Measurements from ENCODE around the gene LSM4.
"Not testable (repeated sequence)": the region's sequence is repeated elsewhere in the genome, so short reads cannot be mapped to it uniquely, and the experiment has no call there.

The LSM4 gene

DNA sequence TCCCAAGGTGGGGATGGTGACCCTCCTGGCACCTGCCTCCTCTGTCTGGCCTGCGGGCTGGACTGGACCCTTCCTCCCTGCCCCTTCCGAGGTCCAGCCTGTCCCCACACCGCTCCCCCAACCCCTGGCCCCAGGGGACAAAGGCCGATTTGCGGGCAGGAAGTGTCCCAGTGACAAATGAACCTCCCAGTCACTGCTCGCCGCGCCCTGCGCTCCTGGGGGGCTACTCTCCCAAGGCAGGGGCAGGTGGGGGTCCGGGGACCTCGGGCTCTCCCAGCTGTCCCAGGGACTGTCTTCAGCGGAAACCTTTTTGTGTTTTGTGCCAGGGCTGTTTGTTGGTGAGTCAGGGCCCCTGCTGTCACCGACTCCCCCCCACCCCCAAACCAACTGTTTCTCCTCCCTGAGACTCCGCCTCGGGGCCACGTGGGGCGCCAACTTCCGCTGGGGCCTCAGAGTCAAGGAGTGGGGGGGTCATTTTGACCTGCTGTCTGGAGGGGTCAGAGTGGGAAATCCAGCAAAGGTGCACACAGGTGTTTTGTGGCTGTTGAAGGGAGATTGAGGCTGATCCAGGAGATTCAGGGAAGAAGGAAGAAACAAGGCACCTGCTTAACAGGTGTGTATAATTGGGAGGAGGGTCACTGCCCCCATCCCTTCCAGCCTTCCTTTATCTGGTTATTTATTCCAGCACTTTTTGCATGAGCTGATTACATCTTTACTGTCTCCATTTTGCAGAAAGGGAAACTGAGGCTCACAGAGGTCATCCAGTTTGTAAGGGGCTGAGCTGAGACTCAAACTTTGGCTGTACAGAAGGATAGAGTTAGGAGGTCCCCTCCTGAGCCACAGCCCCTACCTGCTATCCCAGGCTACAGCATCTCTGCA, 18.4 kb upstream of the LSM4 start:
- peak; percentile 25 for DNase-seq

DNA sequence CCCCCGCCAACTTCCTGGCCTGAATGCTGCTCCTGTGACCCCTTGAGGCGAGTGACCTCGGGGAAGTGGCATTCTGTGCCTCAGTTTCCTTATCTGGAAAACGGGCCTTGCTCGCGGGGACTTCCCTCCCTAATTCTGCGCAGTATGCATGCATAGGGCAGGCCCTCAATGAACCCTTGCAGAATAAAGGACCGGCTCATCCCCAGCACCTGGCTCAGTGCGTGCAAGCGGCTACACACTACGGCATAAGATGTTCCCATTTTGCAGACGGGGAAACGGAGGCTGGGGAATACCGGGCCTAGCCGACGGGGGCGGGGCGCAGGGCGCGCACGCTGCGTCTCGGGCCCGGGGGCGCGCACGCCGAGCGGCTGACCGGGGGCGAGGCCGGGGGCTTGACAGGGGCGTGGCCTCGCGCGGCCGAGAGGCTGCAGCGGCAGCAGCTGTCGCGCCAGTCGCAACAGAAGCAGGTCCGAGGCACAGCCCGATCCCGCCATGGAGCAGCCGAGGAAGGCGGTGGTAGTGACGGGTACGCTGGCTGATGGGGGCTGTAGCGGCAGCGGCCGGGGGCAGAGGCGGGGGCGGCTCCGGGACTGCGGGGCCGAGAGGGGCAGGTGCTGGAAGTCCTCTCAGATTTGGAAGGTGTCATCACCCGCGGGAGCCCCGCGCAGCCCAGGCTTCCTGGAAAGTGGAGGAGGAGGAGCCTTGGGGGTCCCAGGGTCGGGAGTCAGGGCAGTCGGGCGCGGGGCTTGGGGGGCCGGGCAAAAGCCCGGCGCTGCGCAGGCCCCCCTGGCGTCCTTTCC, 17.5 kb upstream of the LSM4 start, which contains the start of gene PGPEP1:
Gene PGPEP1, plus strand, starts transcription at position 409 of the 800 bp plus-strand sequence. Its CDS starts 84 bp downstream, at position 493.
- peak; percentile 48 for DNase-seq

- DNase-seq: no peak
These were observed 16.8 kb upstream of the LSM4 start for GRCh38 chr19:18339723-18340122.

GRCh38 chr19:18338541-18338940, 15.7 kb upstream of the LSM4 start:
- no peak for DNase-seq

- DNase-seq: no peak
These were observed 13.2 kb upstream of the LSM4 start for GRCh38 chr19:18336121-18336520.

- DNase-seq: no peak
These were observed 10.8 kb upstream of the LSM4 start for GRCh38 chr19:18333680-18334079.

GRCh38 chr19:18332917-18333530, 10.1 kb upstream of the LSM4 start:
- no peak for DNase-seq

- DNase-seq: no peak
These were observed 8.0 kb upstream of the LSM4 start for GRCh38 chr19:18330868-18331267.

DNA sequence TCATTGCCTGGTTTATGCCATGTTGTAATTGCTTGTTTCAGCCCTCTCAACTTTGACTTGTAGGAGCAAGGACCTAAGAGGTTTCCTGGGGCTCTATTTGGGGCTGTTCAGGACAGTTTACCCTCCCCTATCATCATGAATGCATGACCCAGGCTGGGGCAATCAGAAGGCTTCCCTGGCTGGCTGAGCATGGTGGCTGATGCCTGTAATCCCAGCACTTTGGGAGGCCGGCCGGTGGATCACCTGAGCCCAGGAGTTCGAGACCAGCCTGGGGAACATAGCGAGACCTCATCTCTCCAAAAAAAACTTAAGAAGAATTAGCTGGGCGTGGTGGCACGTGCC, 6.1 kb upstream of the LSM4 start:
- no peak for DNase-seq

DNA sequence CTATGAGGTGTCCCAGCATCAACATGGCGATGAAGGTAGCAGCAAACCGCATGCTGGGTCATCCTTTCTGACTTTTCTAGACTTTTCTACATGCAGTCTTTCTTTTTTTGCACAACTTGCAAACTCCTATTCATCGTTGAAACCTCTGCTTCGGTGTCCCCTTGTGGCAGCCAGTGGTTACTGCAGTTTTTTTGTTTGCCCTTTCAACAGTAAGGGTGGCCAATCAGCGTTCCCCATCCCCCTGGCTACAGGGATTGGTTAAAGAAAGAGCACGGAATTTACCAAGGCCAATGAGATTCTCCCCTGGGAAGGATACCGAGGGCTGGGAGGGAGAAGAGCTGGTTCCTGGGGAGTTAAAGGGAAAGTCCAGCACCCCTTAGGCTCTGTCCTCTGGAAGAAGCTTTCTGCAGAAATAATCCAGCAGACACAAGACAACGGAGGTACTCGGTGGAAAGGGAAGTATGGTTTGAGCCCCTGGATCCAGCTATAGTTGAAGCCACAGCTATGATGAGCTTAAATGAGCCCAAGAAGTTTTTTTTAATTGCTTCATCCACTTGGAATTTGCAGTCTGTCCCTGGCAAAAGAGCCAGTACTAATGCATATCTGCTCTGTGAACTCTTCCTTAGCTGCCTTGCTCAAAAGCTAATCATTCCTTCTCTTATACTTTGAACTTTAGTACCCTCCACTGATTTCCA, 5.6 kb upstream of the LSM4 start:
- DNase-seq: peak; percentile 96

DNA sequence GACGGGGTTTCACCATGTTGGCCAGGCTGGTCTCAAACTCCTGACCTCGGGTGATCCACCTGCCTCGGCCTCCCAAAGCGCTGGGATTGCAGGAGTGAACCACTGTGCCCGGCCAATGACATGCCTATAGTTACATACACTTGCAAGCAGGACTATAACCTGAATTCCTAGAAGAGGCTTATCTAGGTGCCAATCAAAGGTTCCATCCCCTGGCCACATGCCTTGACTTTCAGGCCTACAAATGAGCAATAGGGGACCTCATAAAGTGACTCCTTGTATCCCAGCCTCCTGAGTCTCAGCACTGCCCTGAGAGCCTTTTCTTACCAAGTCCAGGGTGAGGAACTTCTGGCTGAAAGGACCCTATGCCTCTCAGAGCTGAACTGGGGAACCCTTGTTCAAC, 3.9 kb upstream of the LSM4 start:
- no peak for DNase-seq

GRCh38 chr19:18324373-18324731, 1.5 kb upstream of the LSM4 start:
- not testable (repeated sequence) for DNase-seq

GRCh38 chr19:18322318-18322758, 538 bp downstream of the LSM4 start:
- DNase-seq: peak; percentile 29

GRCh38 chr19:18321734-18322102, 1.2 kb downstream of the LSM4 start:
- peak; percentile 34 for DNase-seq

DNA sequence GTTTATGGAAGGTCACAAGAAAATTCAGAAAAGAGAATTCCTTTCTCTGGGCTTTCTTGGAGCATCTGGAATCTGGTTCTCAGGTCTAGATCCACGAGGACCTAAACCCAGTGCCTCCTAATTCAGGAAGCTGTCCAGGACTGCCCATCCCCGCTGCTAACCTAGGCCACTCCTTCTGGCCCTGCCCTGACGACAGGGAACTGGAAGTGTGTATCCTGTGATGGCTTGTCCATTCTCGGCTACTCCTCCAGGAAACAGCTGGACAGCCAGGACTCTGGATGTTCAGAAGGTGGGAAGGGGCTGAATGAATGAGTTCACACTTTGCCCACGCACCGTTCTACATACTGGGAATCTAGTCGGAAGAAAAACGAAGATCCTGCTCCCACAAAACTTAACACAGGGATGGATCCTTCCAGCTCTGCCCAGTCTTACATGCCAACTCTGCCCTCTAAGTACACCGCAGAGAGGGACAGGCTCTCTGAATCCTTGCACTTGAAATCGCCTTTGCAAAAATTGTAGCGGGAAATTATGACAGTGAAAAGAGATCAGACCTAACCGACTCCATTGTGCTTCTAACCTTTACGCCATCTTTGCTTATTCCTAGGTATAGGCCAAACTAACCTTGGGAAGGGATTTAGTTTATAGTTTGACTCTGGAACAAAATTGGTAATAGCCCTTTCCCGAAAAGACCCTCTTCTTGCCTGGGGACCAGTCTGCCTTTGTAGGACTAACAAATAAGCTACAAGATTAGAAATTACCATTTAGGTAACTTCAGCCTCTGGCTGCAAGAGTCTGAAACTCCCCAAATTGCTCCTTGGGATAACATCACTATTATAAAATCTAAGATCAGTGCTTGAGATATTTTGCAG, 1.8 kb downstream of the LSM4 start:
- DNase-seq: no peak

DNA sequence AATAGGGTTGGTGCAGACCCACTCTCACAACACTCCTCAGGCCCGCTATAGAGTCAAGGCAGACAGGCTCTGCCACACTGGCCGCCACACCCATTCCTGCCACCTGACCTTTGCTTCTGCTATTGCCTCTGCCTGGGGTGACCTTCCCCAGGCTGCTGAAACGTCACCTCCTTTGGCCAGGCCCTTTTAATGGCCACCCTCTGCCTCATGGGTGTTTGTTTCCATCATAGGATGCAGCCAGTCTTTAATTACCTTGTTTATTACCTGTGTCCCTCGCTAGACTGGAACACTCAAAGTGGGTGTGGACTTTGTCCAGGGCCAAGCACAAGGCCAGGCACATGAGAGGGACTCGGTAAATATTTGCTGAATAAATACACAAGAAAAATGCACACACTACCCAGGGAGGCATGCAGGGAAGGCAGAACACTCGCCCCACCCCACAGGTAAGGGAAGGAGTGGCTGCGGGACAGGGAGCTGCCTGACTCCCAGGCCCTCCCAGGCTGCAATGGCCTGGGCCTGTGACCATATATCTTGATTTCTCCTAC, 3.2 kb downstream of the LSM4 start:
- no peak for DNase-seq

- no peak for DNase-seq
These were observed 4.7 kb downstream of the LSM4 start for GRCh38 chr19:18317961-18318800.

GRCh38 chr19:18313398-18313797, 9.5 kb downstream of the LSM4 start:
- no peak for DNase-seq

DNA sequence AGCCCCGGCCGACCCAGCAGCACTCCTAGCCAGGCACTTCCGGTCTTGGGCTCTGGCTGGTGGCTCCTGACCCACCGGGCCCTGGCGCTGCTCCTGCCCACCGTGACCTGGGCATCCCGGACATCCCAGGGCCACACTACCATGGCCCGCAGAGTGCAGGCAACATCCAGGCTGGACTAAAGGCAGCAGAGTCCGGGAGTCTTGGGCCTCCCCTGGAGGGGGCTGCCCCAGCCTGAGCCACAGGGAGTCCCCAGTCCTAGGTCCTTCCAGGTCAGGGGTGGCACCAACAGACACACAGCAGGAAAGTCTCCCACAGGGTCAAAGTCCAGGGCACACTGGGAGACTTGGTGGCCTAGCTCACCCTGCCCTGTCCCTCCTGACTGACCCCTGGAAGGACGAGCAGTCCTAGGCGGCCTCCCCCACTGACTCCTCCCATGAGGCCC, 10.8 kb downstream of the LSM4 start:
- DNase-seq: no peak

DNA sequence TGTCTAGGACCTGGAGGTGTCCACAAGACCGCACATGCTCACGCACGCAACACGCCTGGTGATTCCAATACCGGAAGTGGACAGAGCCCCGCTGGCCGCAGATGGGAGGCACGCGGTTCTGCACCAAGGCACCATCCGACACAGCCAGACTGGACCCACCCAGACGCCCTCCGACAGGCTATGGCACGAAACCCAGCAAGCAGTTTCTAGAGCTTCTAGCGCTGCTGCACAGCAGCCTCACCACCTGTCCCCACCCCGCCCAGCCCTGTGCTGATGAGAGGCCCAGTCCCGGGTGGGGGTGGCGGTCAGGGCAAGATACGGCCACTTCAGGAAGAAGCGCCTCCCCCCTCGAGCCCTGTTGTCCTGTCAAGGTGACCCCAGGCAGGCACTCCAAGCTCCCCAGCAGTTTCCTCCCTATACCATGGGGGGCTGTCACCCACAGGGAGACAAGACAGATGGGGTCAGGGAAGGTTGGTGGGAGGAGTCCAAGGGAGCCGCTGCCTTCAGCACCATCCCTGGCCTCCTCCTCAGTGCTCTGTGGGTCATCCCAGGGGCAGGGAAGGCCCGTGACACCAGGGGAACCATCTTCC, 11.3 kb downstream of the LSM4 start:
- DNase-seq: no peak

Measured in DMS79 treated with DMSO at 0.1 percent for 48 hours (cell line).